Ovary (tissue), 3 donors: ENCODE data around the gene OAS1.

Experiments
- EP300 ChIP-seq: sonication (generic); formaldehyde crosslinking; IDR thresholded peaks from one replicate; pipeline ENCODE4 v1.6.1; 2017; ENCODE audit warnings: antibody characterized with exemption
- POLR2A ChIP-seq: fragments of 450-650 bp; IDR thresholded peaks from one replicate; pipeline ENCODE4 v1.6.1; 2017; ENCODE audit warnings: antibody characterized with exemption, mild to moderate bottlenecking, moderate library complexity
- TF ChIP-seq, protein P1 (sequence below), 3 donors: fragments of 450-650 bp in 2 of 3; fragments of 200-600 bp in 1 of 3; IDR thresholded peaks; one replicate each; pipeline versions ENCODE4 v1.5.1 to v1.8.0; 2016 to 2022; ENCODE audit warnings: antibody characterized with exemption in 3 of 3, mild to moderate bottlenecking in 1 of 3
- donor health status: DM: no; HTN: no; CAD: no.

DNA sequence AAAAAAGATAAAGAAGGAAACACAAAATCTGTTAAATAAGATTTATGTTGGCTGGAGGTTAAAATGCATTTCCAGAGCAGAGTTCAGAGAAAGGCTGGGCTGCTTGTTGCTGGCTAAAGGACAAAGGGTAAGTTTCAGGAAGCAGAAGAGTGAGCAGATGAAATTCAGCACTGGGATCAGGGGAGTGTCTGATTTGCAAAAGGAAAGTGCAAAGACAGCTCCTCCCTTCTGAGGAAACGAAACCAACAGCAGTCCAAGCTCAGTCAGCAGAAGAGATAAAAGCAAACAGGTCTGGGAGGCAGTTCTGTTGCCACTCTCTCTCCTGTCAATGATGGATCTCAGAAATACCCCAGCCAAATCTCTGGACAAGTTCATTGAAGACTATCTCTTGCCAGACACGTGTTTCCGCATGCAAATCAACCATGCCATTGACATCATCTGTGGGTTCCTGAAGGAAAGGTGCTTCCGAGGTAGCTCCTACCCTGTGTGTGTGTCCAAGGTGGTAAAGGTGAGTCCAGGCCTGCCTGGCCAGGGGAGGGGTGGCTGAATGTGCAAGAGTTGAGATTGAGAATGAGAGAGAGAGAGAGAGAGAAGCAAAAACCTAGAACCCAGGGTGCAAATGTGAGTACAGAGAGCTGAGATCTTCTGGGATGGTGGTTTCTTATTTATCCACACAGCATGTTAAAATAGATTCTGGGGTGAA lies at the start of gene OAS1:
- TF ChIP-seq EP300 (no peak), POLR2A (no peak)
- TF ChIP-seq, protein P1, sequence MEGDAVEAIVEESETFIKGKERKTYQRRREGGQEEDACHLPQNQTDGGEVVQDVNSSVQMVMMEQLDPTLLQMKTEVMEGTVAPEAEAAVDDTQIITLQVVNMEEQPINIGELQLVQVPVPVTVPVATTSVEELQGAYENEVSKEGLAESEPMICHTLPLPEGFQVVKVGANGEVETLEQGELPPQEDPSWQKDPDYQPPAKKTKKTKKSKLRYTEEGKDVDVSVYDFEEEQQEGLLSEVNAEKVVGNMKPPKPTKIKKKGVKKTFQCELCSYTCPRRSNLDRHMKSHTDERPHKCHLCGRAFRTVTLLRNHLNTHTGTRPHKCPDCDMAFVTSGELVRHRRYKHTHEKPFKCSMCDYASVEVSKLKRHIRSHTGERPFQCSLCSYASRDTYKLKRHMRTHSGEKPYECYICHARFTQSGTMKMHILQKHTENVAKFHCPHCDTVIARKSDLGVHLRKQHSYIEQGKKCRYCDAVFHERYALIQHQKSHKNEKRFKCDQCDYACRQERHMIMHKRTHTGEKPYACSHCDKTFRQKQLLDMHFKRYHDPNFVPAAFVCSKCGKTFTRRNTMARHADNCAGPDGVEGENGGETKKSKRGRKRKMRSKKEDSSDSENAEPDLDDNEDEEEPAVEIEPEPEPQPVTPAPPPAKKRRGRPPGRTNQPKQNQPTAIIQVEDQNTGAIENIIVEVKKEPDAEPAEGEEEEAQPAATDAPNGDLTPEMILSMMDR (IDR thresholded peaks at IDR 0.05) = no peak
